Measurements from ENCODE around the gene POLD1. TPM values are rescaled to one million over a fixed set of nuclear protein-coding genes. Genes with fewer than 3 reads are reported as not detected.
"Not testable (repeated sequence)": the region's sequence is repeated elsewhere in the genome, so short reads cannot be mapped to it uniquely, and the experiment has no call there.

Gene POLD1
- total RNA-seq, 1 donor from 2014 or later, result 16.2 TPM

DNA sequence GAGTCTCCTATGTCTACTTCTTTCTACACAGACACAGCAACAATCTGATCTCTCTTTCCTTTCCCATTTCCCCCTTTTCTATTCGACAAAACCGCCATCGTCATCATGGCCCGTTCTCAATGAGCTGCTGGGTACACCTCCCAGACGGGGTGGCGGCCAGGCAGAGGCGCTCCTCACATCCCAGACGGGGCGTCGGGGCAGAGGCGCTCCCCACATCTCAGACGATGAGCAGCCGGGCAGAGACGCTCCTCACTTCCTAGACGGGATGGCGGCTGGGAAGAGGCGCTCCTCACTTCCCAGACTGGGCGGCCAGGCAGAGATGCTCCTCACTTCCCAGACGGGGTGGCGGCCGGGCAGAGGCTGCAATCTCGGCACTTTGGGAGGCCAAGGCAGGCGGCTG, 6.8 kb downstream of the POLD1 start:
- not testable (repeated sequence) for DNase-seq (ENCODE audit: low spot score)

DNA sequence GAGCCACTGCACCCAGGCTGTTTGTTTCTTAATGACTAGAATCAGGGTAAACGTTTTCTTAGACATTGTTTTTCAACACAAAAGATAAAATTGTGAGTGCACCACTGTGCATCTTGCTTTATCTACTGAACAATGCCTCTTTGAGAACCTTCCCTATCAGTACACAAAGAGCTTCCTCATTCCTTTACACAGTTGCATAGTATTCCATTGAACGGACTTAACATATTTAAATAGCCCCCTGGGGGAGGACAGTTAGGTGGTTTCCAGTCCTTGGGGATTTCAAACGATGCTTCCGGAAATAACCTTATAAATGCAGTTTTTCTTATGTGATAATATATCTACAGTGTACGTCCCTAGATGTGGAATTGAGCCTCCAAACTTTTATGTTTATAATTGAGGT, 8.6 kb downstream of the POLD1 start:
- no peak for DNase-seq (ENCODE audit: low spot score)

DNA sequence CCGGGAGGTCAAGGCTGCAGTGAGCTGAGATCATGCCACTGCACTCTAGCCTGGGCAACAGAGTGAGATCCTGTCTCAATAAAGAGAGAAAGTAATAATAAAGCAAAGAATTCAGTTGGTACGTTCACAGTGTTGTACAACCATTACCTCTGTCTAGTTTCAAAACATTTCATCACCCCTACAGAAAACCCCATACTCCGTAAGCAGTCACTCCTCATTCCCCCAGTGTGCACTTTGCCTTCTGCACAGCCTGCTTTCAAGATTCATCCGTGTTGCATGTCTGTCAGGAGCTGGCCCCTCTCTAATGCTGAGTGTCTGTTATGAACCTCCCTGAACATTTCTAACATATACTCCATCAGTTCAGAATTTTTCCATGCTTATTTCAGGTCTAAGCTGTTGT, 9.4 kb downstream of the POLD1 start:
- no peak for DNase-seq (ENCODE audit: low spot score)

DNA sequence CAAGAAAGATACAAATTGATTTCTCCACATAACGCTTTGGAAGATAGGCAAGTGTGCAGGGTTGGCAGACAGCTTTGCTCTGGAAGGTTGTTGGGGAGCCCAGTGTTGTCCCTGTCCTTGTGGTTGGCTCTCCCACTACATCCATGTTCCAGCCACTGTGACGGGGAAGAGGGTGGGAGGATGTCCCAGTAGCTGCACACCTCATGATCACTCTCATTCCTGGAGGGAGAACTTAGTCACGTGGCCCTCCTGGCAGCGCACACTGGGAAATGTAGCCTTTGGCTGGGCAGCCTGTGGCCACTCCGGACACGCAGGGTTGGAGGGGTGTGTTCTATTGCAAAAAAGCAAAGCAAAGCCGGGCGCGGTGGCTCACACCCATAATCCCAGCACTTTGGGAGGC, 9.9 kb downstream of the POLD1 start:
- DNase-seq (ENCODE audit: low spot score), result no peak

DNA sequence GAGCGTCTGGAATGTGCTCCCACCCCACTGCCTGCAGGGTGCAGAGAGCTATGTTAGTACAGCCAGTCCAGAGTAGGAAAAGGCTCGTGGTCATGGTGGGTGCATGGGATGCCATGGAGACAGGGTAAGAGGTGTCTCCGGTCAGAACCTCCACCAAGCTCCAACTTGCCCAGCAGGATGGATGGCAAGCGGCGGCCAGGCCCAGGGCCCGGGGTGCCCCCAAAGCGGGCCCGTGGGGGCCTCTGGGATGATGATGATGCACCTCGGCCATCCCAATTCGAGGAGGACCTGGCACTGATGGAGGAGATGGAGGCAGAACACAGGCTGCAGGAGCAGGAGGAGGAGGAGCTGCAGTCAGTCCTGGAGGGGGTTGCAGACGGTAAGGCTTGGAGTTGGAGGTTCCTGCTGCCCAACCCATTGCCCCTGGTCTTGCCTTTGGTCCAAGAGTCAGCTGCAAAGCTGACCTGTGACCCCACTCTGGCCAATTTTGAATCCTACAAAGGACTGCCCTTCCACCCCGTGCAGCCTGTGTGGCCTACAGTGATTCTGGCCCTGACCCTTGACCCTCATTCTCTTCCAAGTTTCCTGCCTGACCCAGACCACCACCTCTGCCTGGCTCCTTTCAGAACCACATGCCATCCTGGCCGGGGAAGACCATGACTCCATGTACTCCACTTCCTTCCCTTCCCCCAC, 14.7 kb downstream of the POLD1 start:
- no peak for DNase-seq (ENCODE audit: low spot score)

GRCh38 chr19:50399368-50399745, 15.2 kb downstream of the POLD1 start:
- DNase-seq (ENCODE audit: low spot score), result no peak

DNA sequence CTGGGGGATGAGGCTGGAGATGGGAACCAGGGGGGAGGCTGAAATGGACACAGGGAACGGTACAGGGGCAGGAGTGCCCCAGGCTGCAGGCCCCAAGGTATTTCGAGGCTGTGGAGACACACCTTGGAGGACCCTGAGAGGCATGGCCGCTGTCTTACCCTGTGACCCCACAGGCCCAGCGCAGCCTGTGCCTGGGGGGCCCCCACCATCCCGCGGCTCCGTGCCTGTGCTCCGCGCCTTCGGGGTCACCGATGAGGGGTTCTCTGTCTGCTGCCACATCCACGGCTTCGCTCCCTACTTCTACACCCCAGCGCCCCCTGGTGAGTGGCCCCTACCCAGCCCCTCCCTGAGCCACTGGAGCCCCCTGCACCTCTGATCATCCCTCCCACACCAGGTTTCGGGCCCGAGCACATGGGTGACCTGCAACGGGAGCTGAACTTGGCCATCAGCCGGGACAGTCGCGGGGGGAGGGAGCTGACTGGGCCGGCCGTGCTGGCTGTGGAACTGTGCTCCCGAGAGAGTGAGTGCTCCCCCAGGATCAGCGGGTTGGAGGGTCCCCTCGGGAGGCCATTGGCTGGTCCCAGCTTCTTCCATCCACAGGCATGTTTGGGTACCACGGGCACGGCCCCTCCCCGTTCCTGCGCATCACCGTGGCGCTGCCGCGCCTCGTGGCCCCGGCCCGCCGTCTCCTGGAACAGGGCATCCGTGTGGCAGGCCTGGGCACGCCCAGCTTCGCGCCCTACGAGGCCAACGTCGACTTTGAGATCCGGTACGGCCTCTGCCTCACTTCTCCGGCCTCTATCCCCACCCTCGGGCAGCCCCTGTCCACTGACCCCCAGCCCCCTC, 17.7 kb downstream of the POLD1 start:
- no peak for DNase-seq (ENCODE audit: low spot score)

DNA sequence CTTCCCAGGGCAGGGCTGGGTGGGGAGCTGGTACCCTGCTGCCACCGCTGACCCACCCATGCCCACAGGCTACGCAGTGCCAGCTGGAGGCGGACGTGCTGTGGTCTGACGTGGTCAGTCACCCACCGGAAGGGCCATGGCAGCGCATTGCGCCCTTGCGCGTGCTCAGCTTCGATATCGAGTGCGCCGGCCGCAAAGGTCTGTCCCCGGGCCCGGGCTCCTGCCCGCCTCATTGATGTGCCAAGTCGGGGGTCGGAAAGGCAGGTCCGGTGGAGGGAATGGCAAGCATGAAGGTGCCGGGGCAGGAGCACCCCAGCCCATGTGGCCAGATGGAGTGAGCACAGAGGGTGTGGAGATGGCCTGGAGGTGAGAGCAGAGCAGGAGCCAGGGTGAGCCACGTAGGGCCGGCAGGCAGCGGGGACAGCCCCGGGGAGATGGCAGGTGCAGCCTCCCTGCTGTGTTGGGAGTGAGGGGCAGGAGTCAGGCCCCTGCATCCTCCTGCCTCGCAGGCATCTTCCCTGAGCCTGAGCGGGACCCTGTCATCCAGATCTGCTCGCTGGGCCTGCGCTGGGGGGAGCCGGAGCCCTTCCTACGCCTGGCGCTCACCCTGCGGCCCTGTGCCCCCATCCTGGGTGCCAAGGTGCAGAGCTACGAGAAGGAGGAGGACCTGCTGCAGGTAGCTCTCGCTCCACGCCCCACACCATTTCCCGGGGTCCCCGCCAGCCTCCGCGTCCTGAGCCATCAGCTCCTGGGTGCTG, 18.6 kb downstream of the POLD1 start:
- no peak for DNase-seq (ENCODE audit: low spot score)

- DNase-seq (ENCODE audit: low spot score), result no peak
Observed at GRCh38 chr19:50406156-50406820, 22.1 kb downstream of the POLD1 start.

DNA sequence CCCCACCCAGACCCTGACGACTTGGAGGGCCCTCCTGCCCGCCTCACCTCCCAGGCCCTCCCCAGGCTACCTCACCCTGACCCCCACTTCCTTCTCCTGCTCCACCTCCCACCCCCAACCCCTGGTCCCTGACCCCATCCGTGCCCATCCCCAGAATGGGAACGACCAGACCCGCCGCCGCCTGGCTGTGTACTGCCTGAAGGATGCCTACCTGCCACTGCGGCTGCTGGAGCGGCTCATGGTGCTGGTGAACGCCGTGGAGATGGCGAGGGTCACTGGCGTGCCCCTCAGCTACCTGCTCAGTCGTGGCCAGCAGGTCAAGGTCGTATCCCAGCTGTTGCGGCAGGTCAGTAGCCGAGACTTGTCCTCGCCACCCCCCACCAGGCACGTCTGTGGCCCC, 22.7 kb downstream of the POLD1 start:
- DNase-seq (ENCODE audit: low spot score), result no peak

GRCh38 chr19:50409347-50409746, 25.2 kb downstream of the POLD1 start:
- no peak for DNase-seq (ENCODE audit: low spot score)

- no peak for DNase-seq (ENCODE audit: low spot score)
Observed at GRCh38 chr19:50410109-50410508, 26.0 kb downstream of the POLD1 start.

DNA sequence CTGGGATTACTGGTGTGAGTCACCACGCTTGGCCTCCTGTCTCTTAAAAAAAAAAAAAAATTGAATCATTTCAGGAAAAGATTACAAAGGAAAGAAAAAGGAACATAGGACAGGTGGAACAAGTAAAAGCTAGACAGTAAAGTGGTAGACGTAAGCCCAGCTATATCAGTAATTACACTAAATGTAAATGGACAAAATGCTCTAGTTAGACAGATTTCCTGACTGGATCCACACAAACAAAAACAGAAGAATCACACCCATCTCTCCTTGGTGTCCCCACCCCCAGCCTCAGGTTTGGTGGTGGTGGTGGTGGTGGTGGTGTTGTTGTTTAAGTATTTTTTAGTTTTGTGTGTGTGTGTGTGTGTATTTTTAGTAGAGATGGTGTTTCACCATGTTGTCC, 28.3 kb downstream of the POLD1 start:
- DNase-seq (ENCODE audit: low spot score), result no peak

GRCh38 chr19:50413096-50413495, 28.9 kb downstream of the POLD1 start:
- DNase-seq (ENCODE audit: low spot score), result no peak

GRCh38 chr19:50413531-50413930, 29.4 kb downstream of the POLD1 start:
- no peak for DNase-seq (ENCODE audit: low spot score)

DNA sequence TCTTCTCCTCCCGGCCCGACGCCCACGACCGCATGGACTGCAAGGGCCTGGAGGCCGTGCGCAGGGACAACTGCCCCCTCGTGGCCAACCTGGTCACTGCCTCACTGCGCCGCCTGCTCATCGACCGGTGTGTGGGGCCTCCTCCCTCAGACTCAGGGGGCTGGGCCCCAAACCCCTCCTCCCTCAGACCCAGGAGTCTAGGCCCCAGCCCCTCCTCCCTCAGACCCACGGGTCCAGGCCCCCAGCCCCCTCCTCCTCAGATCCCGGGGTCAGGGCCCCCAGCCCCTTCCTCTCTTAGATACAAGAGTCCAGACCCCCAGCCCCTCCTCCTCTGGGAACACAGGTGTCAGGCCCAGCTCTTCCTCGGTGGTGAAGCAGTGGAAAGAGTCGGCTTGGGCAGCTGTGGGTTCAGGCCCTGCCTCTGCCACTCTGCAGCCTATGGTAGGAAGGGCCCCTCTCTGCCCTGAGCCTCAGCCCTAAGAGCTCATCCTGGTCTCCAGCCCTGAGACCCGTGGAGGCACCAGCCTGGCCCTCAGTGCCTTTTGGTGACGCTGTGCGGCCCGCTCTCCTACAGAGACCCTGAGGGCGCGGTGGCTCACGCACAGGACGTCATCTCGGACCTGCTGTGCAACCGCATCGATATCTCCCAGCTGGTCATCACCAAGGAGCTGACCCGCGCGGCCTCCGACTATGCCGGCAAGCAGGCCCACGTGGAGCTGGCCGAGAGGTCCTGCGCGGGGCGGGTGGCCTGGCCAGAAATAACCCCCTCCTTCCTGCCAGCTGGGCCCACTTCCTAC, 30.9 kb downstream of the POLD1 start:
- DNase-seq (ENCODE audit: low spot score), result peak; percentile 66

- DNase-seq (ENCODE audit: low spot score), result no peak
Observed at GRCh38 chr19:50415661-50416033, 31.5 kb downstream of the POLD1 start.

- DNase-seq (ENCODE audit: low spot score), result no peak
Observed at GRCh38 chr19:50416034-50416977, 32.2 kb downstream of the POLD1 start.

- no peak for DNase-seq (ENCODE audit: low spot score)
Observed at GRCh38 chr19:50417111-50418081, 33.2 kb downstream of the POLD1 start.

Measured in mucosa of gallbladder (tissue), 1 donor.